Mammary epithelial cell (primary cell): ENCODE data around the gene PIK3R3.

Experiments used
- EZH2 ChIP-seq: IDR thresholded peaks from 2 replicates; pipeline ENCODE4 v1.6.1; 2012; ENCODE audit warnings: low read length, inconsistent platforms, borderline replicate concordance
- TF ChIP-seq, protein P1 (sequence below), 2 donors: IDR thresholded peaks in 1 of 2; conservative IDR thresholded peaks in 1 of 2; 2 replicates each; pipeline ENCODE4 v1.5.1; 2011 to 2012; ENCODE audit warnings: inconsistent platforms in 2 of 2, low read length in 2 of 2, mild to moderate bottlenecking in 2 of 2, control low read depth in 1 of 2, low read depth in 1 of 2; ENCODE audit not compliant: insufficient read depth in 1 of 2; ENCODE audit errors: extremely low read depth in 1 of 2

DNA sequence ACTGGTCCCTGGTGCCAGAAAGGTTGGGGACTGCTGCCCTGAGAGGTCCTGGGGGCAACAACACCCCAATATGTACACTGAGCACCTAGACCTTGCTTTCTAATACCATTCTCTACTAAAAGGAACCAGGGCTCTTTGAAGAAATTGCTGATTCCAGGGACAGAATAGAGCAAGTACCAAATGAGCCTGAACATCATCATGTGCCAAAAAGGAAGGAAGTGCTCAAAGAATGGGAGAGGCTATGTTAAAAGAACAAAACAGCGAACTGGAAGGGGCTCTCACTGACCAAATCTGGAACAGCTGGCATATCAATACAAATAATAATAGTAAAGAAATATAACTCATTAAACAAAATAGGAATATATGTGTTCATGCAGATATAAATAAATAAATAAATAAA, 50.8 kb downstream of the PIK3R3 start:
- TF ChIP-seq, protein P1, sequence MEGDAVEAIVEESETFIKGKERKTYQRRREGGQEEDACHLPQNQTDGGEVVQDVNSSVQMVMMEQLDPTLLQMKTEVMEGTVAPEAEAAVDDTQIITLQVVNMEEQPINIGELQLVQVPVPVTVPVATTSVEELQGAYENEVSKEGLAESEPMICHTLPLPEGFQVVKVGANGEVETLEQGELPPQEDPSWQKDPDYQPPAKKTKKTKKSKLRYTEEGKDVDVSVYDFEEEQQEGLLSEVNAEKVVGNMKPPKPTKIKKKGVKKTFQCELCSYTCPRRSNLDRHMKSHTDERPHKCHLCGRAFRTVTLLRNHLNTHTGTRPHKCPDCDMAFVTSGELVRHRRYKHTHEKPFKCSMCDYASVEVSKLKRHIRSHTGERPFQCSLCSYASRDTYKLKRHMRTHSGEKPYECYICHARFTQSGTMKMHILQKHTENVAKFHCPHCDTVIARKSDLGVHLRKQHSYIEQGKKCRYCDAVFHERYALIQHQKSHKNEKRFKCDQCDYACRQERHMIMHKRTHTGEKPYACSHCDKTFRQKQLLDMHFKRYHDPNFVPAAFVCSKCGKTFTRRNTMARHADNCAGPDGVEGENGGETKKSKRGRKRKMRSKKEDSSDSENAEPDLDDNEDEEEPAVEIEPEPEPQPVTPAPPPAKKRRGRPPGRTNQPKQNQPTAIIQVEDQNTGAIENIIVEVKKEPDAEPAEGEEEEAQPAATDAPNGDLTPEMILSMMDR (conservative IDR thresholded peaks at IDR 0.05 in 1 of 2, IDR thresholded peaks at IDR 0.05 in 1 of 2; ENCODE audit: extremely low read depth in 1 of 2, insufficient read depth in 1 of 2, low read depth in 1 of 2, low read length in 2 of 2) = no peak
- no peak for TF ChIP-seq EZH2
